HL-60/S4 (cell line): ENCODE measurements around the gene DPF1.

Source experiments
- in situ Hi-C: fragments of 300-500 bp; cut with MboI; formaldehyde crosslinking; loops from 2 replicates; pipeline ENCODE4 v1.14.3; 2022; ENCODE audit warnings: low sequenced_read_pairs

DPF1 gene

GRCh38 chr19:38223119-38223523 lies 901 bp downstream of the DPF1 start:
- in situ Hi-C loops: no loop called here

GRCh38 chr19:38221919-38222830 lies 1.8 kb downstream of the DPF1 start:
- in situ Hi-C loops: no loop called here

- in situ Hi-C loops: no loop called here
Measured at GRCh38 chr19:38221421-38221820, 2.6 kb downstream of the DPF1 start.

- in situ Hi-C loops: no loop called here
Measured at GRCh38 chr19:38219221-38219620, 4.8 kb downstream of the DPF1 start.

GRCh38 chr19:38218204-38218603 lies 5.8 kb downstream of the DPF1 start:
- in situ Hi-C loops: no loop called here

- in situ Hi-C loops: no loop called here
Measured at GRCh38 chr19:38216785-38217641, 7.0 kb downstream of the DPF1 start.

GRCh38 chr19:38213911-38214625 lies 10.0 kb downstream of the DPF1 start:
- in situ Hi-C loops: no loop called here

- in situ Hi-C loops: no loop called here
Measured at GRCh38 chr19:38213469-38213868, 10.6 kb downstream of the DPF1 start.

GRCh38 chr19:38211766-38212165 lies 12.3 kb downstream of the DPF1 start:
- in situ Hi-C loops: no loop called here

GRCh38 chr19:38211151-38211591 lies 12.9 kb downstream of the DPF1 start:
- in situ Hi-C loops: no loop called here

- in situ Hi-C loops: no loop called here
Measured at GRCh38 chr19:38210458-38210987, 13.5 kb downstream of the DPF1 start.

- in situ Hi-C loops: no loop called here
Measured at GRCh38 chr19:38209671-38210457, 14.2 kb downstream of the DPF1 start.

GRCh38 chr19:38209152-38209551 lies 14.9 kb downstream of the DPF1 start:
- in situ Hi-C loops: no loop called here

- in situ Hi-C loops: no loop called here
Measured at GRCh38 chr19:38208571-38208970, 15.5 kb downstream of the DPF1 start.

- in situ Hi-C loops: no loop called here
Measured at GRCh38 chr19:38207543-38207942, 16.5 kb downstream of the DPF1 start.

- in situ Hi-C loops: no loop called here
Measured at GRCh38 chr19:38206928-38207327, 17.1 kb downstream of the DPF1 start.

GRCh38 chr19:38206006-38206745 lies 17.8 kb downstream of the DPF1 start:
- in situ Hi-C loops: no loop called here

GRCh38 chr19:38204728-38205127 lies 19.3 kb downstream of the DPF1 start:
- in situ Hi-C loops: no loop called here

- in situ Hi-C loops: no loop called here
Measured at GRCh38 chr19:38204096-38204495, 19.9 kb downstream of the DPF1 start.
